Heart left ventricle (tissue), 13 donors: ENCODE data around the gene TNFRSF13B.

ENCODE experiments used
- CTCF ChIP-seq, 12 donors: fragments of 200-600 bp; sonication (generic) in 4 of 12; IDR thresholded peaks; one replicate each; pipeline versions ENCODE4 v1.5.0 to v1.8.0; 2018 to 2022; ENCODE audit warnings: antibody characterized with exemption in 12 of 12, mild to moderate bottlenecking in 5 of 12
- POLR2A ChIP-seq, 2 donors: fragments of 450-650 bp; IDR thresholded peaks; one replicate each; pipeline ENCODE4 v1.6.1; 2017; ENCODE audit warnings: antibody characterized with exemption in 2 of 2, mild to moderate bottlenecking in 2 of 2, moderate library complexity in 2 of 2
- donor health status: ischemic (EF 13 %, LVEDD 7.1; RV severe dilation, severe dysfunction).
- donor health status: DM: no; HTN: yes; CAD: no.
- donor health status: DM: no; HTN: no; CAD: no.
- donor health status: ischemic (EF 25% LVEDD 6.9; RV normal size, moderate dysfunction).
- donor health status: ischemic (EF 25% LVEDD 5.7; RV mildly dilated, moderate dysfunction).
- donor health status: ischemic (EF 35%, LVEDD 5.7; RV mildly dilated, moderate dysfunction).
- donor health status: nonischemic (EF 11% LVEDD 7.7; RV severe dilation, severe dysfunction).
- donor health status: DM: yes; HTN: yes; CAD: no.
- donor health status: PGD.
- donor health status: ischemic (EF 29% LVEDD 5.4; RV normal size, mild dysfunction).
- donor health status: nonischemic (EF 23%, LVEDD 6.1; RV moderate dilation, normal function).

GRCh38 chr17:16943032-16943352 lies 28.9 kb downstream of the TNFRSF13B start:
- no peak for TF ChIP-seq CTCF (IDR thresholded peaks at IDR 0.05)
- TF ChIP-seq POLR2A (IDR thresholded peaks at IDR 0.05) = no peak
